GM19452 (cell line): ENCODE measurements around the gene PPP2R5A.
"Not testable (repeated sequence)": the region's sequence is repeated elsewhere in the genome, so short reads cannot be mapped to it uniquely, and the experiment has no call there.

Experiments used
- ATAC-seq: cut with Tn5 transposase; IDR thresholded peaks from one replicate; pipeline ENCODE4 v1.9.1; 2021; ENCODE audit not compliant: unreplicated experiment

The PPP2R5A gene

GRCh38 chr1:212294983-212295382, 9.8 kb downstream of the PPP2R5A start:
- no peak for ATAC-seq

DNA sequence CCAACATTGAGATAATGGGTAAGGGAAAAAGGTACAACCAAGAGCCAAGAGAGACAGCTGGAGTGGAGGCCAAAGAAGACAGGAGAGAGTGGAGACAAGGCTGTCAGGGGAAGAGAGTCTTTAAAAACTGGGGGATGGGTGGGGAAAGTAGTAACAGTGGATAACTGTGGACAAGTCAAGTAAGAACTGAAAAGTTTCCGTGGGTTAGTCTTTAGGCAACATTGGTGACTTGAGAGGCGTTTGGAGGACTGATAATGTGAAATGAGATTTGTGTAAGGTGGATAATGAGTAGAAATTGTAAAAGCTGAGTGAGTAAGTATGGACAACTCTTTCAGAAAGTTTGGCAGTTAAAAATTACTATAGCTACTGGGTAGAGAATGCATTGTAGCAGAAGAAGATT, 10.4 kb downstream of the PPP2R5A start:
- ATAC-seq, result no peak

GRCh38 chr1:212297338-212297737, 12.1 kb downstream of the PPP2R5A start:
- ATAC-seq, result no peak

DNA sequence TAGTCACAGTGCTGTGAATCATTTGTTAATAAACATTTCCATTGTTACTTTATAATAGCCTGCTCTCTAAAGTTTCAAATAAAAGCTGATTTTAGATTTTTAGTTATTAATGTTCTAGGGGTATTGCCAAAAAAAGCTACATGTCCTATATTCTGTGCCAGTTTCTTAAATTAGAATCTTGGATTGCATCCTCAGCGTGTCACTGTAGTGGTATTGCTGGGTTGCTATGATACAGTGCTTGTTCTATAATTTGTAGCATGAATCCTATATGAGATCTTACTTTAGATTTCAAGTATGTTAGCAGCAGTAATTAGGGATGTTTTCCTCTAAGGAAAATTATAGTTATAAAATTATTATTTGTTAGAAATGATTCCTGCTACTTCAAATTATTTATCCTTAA, 16.4 kb downstream of the PPP2R5A start:
- no peak for ATAC-seq

GRCh38 chr1:212302745-212303383, 17.7 kb downstream of the PPP2R5A start:
- no peak for ATAC-seq

GRCh38 chr1:212305342-212305741, 20.1 kb downstream of the PPP2R5A start:
- no peak for ATAC-seq

DNA sequence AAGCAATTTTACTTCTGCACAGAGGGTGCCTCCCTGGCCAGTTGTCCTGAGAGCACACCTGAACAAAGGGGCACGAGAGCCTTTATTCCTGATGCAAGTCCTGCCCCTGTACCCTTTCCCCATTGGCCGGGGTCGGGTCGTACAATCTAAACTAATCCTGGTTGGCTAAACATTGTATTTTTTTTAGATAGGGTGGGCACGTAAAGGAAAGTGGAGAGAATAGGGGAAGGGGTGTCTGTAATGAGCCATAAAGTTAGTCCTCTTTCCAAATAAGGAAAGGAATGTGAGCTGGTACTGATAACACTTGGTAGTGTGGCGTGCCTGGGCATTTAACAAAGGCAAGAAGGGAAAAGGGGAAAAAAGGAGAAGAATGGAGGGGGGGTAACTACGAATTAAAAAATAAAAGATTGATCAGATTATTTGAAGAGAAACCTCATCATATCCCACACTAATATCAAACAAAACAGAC, 20.8 kb downstream of the PPP2R5A start:
- not testable (repeated sequence) for ATAC-seq

- ATAC-seq, result no peak
Measured at GRCh38 chr1:212309967-212310366, 24.8 kb downstream of the PPP2R5A start.

DNA sequence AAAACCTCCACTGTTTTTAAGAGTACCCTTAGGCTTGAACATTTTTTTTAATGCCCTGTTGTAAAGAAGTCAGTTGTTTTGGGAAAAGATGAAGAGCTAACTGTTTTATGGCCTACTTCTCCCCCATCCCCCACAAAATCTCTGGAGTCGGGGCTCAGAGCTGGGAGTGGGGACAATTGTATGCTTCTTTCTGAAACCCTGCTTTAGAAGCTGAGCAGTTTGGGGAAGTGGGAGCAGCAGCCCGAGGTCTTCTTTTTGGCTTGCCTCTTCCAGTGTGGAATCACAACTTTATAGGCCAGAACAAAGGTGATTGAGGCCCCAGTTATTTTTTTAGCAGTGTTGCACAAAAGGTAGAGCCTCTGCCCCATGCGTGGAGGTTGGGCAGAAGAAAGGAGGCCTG, 25.2 kb downstream of the PPP2R5A start:
- no peak for ATAC-seq

- ATAC-seq, result no peak
Measured at GRCh38 chr1:212311836-212312497, 26.8 kb downstream of the PPP2R5A start.

GRCh38 chr1:212313616-212314015, 28.4 kb downstream of the PPP2R5A start:
- ATAC-seq, result no peak

- no peak for ATAC-seq
Measured at GRCh38 chr1:212315184-212315583, 30.0 kb downstream of the PPP2R5A start.

DNA sequence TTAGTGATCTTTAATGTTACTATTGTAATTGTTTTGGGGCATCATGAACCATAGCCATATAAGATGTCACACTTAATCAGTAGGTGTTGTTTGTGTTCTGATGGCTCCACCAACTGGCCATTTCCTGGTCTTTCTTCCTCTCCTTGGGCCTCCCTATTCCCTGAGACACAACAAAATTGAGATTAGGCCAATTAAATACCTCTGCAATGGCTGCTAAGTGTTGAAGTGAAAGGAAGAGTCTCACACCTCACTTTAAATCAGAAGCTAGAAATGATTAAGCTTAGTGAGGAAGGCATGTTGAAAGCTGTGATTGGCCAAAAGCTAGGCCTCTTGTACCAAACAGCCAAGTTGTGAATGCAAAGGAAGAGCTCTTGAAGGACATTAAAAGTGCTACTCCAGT, 30.7 kb downstream of the PPP2R5A start:
- ATAC-seq, result peak; percentile 67

DNA sequence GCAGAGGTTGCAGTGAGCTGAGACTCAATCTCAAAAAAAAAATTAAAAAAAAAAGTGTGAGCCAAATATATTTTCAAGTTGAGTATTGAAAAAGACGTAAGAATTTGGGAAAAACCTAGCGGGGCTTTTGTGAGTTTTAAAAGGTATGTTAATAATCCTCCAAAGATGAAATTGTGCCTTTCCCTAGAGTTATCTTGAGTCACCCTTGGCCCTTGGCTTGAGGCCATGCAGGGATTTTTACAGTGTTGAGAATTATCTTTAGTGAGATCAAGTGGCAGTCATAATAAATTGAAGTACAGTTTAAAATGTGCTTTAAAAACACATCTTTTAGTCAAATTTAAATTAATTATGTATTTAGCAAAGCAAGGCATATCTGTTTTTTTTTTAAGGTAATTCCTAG, 32.7 kb downstream of the PPP2R5A start:
- no peak for ATAC-seq

GRCh38 chr1:212321031-212321430, 35.8 kb downstream of the PPP2R5A start:
- not testable (repeated sequence) for ATAC-seq

DNA sequence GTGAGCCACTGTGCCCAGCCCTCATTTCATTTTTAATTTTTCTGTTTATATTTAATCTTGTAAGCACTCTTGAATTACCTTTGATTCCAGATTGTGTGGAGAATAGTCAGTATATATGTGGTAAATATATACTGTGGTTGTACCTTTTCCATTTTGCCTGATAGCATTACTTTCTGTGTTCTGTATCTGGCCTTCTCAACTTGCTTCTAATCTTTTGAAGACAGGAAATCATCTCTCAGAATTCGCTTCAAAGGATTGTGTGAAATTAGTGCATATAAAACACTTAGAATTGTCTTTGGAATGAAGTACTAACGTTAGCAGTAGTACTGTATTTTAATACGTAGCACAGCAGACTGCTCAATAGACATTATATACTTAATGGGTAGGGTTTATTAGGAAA, 37.9 kb downstream of the PPP2R5A start:
- no peak for ATAC-seq

DNA sequence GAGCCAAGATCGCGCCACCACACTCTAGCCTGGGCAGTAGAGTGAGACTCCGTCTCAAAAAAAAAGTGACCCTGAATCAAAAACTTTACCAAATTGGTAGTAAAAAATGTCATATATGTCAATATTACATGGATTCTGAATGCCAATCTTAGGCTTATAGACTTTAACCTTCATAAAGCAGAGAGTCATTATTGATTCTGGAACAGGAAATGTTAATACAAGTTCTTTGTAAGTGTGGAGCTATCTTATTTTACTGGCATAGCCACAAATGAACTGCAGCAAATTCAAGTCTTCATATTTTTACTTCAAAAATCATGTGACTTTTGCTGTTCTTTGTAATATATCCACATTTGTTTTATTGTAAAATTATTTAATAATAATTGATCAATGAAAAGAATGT, 41.3 kb downstream of the PPP2R5A start:
- no peak for ATAC-seq

DNA sequence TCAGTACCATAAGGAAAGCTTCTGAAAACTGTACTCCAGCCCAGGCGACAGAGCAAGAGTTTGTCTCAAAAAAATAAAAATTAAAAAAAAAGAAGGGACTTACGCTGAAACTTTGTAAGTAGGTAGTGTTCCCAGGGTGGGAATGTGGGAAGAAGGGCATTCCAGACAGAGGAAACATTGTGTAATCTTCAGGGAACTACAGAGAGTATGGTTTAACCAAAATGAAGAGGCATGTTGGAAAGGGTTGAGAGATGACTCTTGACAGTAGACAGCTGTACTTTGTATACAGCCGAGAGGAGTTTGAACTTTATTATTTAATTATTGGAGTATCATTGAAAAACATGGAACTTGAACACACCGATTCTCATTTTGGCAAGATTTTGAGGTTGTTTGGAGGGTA, 43.0 kb downstream of the PPP2R5A start:
- ATAC-seq, result no peak

GRCh38 chr1:212329105-212329504, 43.9 kb downstream of the PPP2R5A start:
- ATAC-seq, result no peak

DNA sequence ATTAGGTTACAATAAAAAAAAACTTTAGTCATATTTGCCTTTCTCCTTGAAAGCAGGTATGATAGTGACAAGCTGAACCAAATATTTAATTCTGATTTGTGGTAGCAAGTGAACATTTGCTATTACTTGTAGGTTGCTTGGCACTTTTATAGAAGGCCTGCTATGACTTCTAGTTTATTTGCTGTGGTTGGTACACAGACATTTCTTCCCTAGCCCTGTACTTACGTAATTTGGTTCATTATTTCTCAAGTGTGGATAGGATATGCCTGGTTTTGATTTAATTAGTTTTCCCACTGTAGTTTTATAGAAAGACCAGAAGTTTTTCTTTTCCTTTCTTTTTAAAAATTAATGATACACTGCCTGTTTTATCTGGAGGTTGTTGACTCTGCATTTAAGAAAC, 55.9 kb downstream of the PPP2R5A start:
- no peak for ATAC-seq

DNA sequence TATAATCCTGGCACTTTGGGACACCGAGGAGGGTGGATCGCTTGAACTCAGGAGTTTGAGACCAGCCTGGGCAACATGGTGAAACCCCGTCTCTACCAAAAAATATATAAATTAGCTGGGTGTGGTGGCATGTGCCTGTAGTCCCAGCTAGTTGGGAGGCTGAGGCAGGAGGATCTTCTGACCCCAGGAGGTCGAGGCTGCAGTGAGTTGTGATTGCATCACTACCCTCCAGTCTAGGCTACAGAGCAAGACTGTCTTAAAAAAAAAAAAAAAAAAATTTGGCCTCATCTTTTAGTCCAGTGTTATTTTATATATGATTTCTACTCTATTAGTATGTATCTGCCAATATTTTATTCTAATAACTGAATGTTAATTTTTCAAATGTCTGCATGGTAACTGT, 59.7 kb downstream of the PPP2R5A start:
- no peak for ATAC-seq

- no peak for ATAC-seq
Measured at GRCh38 chr1:212346601-212347000, 61.4 kb downstream of the PPP2R5A start.
